CD4-positive, alpha-beta memory T cell (primary cell): ENCODE results near the gene DAGLB. TPM values are rescaled to one million over a fixed set of nuclear protein-coding genes. Genes with fewer than 3 reads are reported as not detected.
"Not testable (repeated sequence)": the region's sequence is repeated elsewhere in the genome, so short reads cannot be mapped to it uniquely, and the experiment has no call there.

Source experiments
- CTCF ChIA-PET: fragments of 350-600 bp; sonication (Branson Sonifier 250); formaldehyde crosslinking; loops from one replicate; lab custom pipeline; 2021; ENCODE audit warnings: inconsistent platforms; ENCODE audit not compliant: partially characterized antibody; lab: Charles Lee
- POLR2A ChIA-PET: fragments of 350-600 bp; sonication (Branson Sonifier 250); formaldehyde crosslinking; loops from one replicate; lab custom pipeline; 2021; ENCODE audit not compliant: partially characterized antibody; lab: Charles Lee
- DNase-seq, 5 donors: peaks; one replicate each; pipeline versions ENCODE4 v3.0.0 to v3.0.0-alpha.2; 2020 to 2022; ENCODE audit warnings: mixed read lengths in 1 of 5
- H3K27ac ChIP-seq: one replicate; pipeline ENCODE4 v1.7.0; 2013; ENCODE audit warnings: low read depth, low read length
- H3K27me3 ChIP-seq: 2 replicates; pipeline ENCODE4 v1.7.0; 2013; ENCODE audit warnings: mild to moderate bottlenecking, low read length, moderate library complexity; ENCODE audit not compliant: insufficient read depth
- H3K36me3 ChIP-seq: 2 replicates; pipeline ENCODE4 v1.7.0; 2013; ENCODE audit warnings: mild to moderate bottlenecking, low read length, moderate library complexity; ENCODE audit not compliant: insufficient read depth
- H3K4me1 ChIP-seq: 2 replicates; pipeline ENCODE4 v1.7.0; 2013; ENCODE audit warnings: mild to moderate bottlenecking, low read length, moderate library complexity; ENCODE audit not compliant: insufficient read depth
- H3K4me3 ChIP-seq, 2 donors: one replicate each; pipeline ENCODE4 v1.7.0; 2013; ENCODE audit warnings: low read length in 2 of 2, mild to moderate bottlenecking in 1 of 2
- H3K9me3 ChIP-seq, 2 donors: one replicate each; pipeline ENCODE4 v1.7.0; 2013; ENCODE audit warnings: low read length in 2 of 2, control low read depth in 1 of 2; ENCODE audit not compliant: control insufficient read depth in 1 of 2
- H3K27ac Mint-ChIP-seq, 7 donors: one replicate each; pipeline ENCODE4 v1.8.0; 2020 to 2021; ENCODE audit warnings: mixed read lengths in 7 of 7, mild to moderate bottlenecking in 6 of 7, inconsistent platforms in 3 of 7, moderate library complexity in 3 of 7
- H3K27me3 Mint-ChIP-seq, 2 donors: one replicate each; pipeline ENCODE4 v1.8.0; 2020 to 2021; ENCODE audit warnings: mixed read lengths in 2 of 2
- H3K36me3 Mint-ChIP-seq, 2 donors: one replicate each; pipeline ENCODE4 v1.8.0; 2020 to 2021; ENCODE audit warnings: mixed read lengths in 2 of 2, inconsistent platforms in 1 of 2, mild to moderate bottlenecking in 1 of 2
- H3K4me1 Mint-ChIP-seq, 4 donors: one replicate each; pipeline ENCODE4 v1.8.0; 2020 to 2021; ENCODE audit warnings: mixed read lengths in 4 of 4, mild to moderate bottlenecking in 1 of 4
- H3K4me3 Mint-ChIP-seq, 8 donors: one replicate each; pipeline ENCODE4 v1.8.0; 2020 to 2021; ENCODE audit warnings: mixed read lengths in 8 of 8, mild to moderate bottlenecking in 7 of 8, moderate library complexity in 6 of 8, inconsistent platforms in 3 of 8
- H3K9me3 Mint-ChIP-seq, 8 donors: one replicate each; pipeline ENCODE4 v1.8.0; 2020 to 2021; ENCODE audit warnings: mixed read lengths in 8 of 8, mild to moderate bottlenecking in 5 of 8, inconsistent platforms in 3 of 8, moderate library complexity in 1 of 8
- intact Hi-C: fragments of 100-400 bp; cut with micrococcal nuclease; formaldehyde crosslinking; loops from one replicate; pipeline ENCODE4 v1.15.1; 2023
- polyA plus RNA-seq, 2 donors: library from polyadenylated mRNA; unstranded; fragments of 300-500 nt; fragmentation: Illumina TruSeq; gene quantifications; one replicate each; pipeline ENCODE4 v1.2.3, GENCODE V29; 2021
- total RNA-seq, 2 experiments: library from RNA; stranded (reverse); gene quantifications; one replicate each; pipeline ENCODE4 v1.2.3, GENCODE V29; 2021

Gene DAGLB
- total and polyA plus RNA-seq, 4 experiments from 2014 or later, result 5.3 to 37.0 (median 24.5) TPM

DNA sequence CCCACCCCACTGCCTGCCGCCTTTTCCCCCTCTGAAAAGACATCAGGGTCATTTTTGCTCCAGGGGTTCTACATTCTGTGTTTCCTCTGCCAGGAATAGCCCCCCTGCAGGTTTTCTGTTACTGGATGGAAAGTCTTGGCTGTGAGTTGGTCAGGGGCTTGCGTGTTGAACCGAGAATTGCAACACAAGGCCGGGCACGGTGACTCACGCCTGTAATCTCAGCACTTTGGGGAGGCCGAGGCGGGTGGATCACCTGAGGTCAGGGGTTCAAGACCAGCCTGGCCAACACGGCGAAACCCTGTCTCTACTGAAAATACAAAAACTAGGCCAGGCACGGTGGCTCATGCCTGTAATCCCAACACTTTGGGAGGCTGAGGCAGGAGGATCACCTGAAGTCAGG is 2.1 kb upstream of the DAGLB start:
- intact Hi-C loops, H3K36me3 ChIP-seq, H3K4me3 Mint-ChIP-seq, CTCF ChIA-PET, H3K27ac ChIP-seq, H3K9me3 ChIP-seq, H3K27me3 ChIP-seq, DNase-seq, H3K27me3 Mint-ChIP-seq, H3K9me3 Mint-ChIP-seq, H3K4me3 ChIP-seq: not testable (repeated sequence)
- H3K4me1 Mint-ChIP-seq, result peaks cover 14 to 37% (median 24%) of the 10 kb centered on the region in 4 donors
- POLR2A ChIA-PET, result interaction anchor here (0.7 kb wide), 1 partner anchor 128 kb away, joined by 3 read pairs; no protein-coding TSS in a partner anchor
- peaks cover 15% of the 10 kb centered on the region for H3K4me1 ChIP-seq
- peak overlapping the region in 1 of 7 donors; percentile 13 for H3K27ac Mint-ChIP-seq
- peaks cover 5 to 19% of the 10 kb centered on the region in 2 donors for H3K36me3 Mint-ChIP-seq

DNA sequence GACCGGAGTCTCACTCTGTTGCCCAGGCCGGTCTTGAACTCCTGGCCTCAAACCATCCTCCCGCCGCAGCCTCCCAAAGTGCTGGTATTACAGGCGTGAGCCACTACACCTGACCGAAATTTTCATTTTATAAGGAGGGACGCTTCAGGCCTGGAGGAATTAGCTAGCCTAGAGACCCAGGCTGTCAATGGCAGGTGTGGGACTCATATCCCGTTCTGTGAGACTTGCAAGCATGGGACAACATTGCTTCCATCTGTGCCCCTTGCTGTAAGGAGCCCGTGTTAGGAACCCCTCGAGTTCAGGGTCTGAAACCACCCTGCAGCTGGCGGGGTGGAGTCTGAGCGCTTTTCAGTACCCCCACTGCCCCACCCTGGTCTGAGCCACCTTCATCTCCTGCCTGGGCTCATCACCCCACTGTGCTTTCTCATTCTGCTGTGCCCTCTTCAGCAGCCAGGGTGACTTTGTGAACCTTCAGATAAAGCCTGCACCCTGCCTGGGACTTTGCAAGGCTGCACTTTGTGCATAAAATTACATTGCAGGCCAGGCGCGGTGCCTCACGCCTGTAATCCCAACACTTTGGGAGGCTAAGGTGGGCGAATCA is 1.3 kb upstream of the DAGLB start:
- Histone ChIP-seq H3K27ac (no peak overlapping the region), H3K4me3 (no peak overlapping the region), H3K36me3 (peaks cover 10% of the 10 kb centered on the region), H3K27me3 (no peaks in the 10 kb centered on the region), H3K4me1 (peaks cover 15% of the 10 kb centered on the region), H3K9me3 (no peaks in the 10 kb centered on the region)
- intact Hi-C loops, result loop anchor here (1.0 kb wide), 1 partner anchor 14 kb away; no protein-coding TSS in a partner anchor
- ChIA-PET POLR2A (interaction anchor here (0.6 to 2.5 kb wide), 3 partner anchors 11 to 343 kb away, joined by 3 to 41 read pairs (median 4); no protein-coding TSS in a partner anchor), CTCF (interaction anchor here (0.6 to 1.5 kb wide), 2 partner anchors 12 to 622 kb away, joined by 3 to 10 read pairs; no protein-coding TSS in a partner anchor)
- peak overlapping the region; percentile 15 to 68 (median 54) for H3K4me3 Mint-ChIP-seq
- H3K4me1 Mint-ChIP-seq, result peaks cover 16 to 46% (median 27%) of the 10 kb centered on the region in 4 donors
- peaks cover 9 to 23% of the 10 kb centered on the region in 2 donors for H3K36me3 Mint-ChIP-seq
- H3K9me3 Mint-ChIP-seq, result no peaks in the 10 kb centered on the region
- peak overlapping the region in 5 of 7 donors; percentile 47 to 96 (median 68) for H3K27ac Mint-ChIP-seq
- H3K27me3 Mint-ChIP-seq, result peaks cover 0 to 3% of the 10 kb centered on the region in 2 donors
- no peak for DNase-seq

DNA sequence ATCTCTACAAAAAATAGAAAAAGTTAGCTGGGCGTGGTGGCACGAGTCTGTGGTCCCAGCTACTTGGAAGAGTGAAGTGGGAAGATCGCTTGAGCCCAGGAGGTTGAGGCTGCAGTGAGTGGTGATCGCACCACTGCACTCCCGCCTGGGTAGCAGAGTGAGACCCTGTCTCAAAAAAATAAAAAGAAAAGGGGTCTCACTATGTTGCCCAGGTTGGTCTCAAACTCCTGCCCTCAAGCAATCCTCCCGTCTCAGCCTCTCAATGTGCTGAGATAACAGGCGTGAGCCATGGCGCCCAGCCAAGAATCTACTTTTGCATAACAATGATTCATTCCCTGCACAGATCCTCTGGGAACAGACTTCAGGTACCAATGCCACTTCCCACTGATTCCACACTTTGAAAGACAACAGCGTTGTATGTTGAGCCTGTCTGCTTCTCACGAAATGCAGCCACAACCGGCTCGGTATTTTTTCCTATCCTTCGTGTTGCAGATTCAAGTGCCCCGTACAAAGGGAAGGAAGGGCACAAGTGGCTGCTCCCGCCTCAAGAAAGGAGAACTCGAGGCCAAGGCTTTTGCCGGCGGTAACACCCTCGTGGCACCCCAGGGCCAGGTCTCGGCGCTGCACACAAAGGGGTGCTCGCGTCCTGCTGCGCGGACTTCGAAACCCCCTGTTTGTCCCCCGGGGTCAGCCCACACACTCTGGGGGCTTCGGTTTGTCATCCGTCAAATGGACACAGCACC is 745 bp downstream of the DAGLB start:
- ChIA-PET POLR2A (interaction anchor here (0.6 to 2.5 kb wide), 11 partner anchors 9 to 624 kb away, joined by 3 to 41 read pairs (median 4); partner anchors contain the start of genes INTS15 and ZDHHC4), CTCF (interaction anchor here (0.7 to 1.5 kb wide), 4 partner anchors 7 to 30 kb away, joined by 3 to 11 read pairs (median 7); no protein-coding TSS in a partner anchor)
- H3K36me3 ChIP-seq, result peaks cover 13% of the 10 kb centered on the region
- H3K9me3 ChIP-seq, result no peaks in the 10 kb centered on the region
- H3K4me1 ChIP-seq, result peaks cover 18% of the 10 kb centered on the region
- Mint-ChIP-seq H3K27ac (peak overlapping the region; percentile 93 to 99 (median 96)), H3K36me3 (peaks cover 19 to 35% of the 10 kb centered on the region in 2 donors), H3K4me3 (peak overlapping the region; percentile 86 to 98 (median 94)), H3K9me3 (no peaks in the 10 kb centered on the region), H3K4me1 (peaks cover 25 to 58% (median 38%) of the 10 kb centered on the region in 4 donors), H3K27me3 (peaks cover 0 to 3% of the 10 kb centered on the region in 2 donors)
- no peaks in the 10 kb centered on the region for H3K27me3 ChIP-seq
- peak overlapping the region; percentile 86 for H3K27ac ChIP-seq
- peak overlapping the region; percentile 88 to 89 for H3K4me3 ChIP-seq
- intact Hi-C loops, result no loop called here
- peak; percentile 17 to 50 (median 28) for DNase-seq

DNA sequence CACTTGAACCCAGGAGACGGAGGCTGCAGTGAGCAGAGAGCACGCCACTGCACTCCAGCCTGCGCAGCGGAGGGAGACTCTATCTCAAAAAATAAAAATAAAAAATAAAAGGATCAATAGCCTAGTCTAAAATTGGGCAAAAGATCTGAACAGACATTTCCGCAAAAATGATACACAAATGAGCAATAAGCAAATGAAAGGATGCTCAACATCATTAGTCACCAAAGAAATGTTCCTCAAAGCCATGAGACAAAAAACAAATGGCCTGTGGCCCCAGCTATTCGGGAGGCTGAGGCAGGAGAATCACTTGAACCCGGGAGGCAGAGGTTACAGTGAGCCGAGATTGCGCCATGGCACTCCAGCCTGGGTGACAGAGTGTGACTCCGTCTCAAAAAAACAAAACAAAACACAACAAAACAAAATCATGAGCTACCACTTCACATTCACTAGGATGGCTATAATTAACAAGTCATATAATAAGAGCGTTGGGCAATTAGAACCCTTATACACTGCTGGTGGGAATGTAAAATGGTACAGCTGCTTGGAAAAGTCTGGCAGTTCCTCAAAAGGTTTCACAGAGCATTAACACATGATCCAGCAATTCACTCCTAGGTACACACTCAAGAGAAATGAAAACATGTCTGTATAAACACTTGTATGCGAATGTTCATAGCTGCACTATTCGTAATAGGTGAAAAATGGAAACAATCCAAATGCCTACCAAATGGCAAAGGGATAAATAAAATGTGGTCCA is 3.1 kb downstream of the DAGLB start:
- H3K4me1 ChIP-seq, result peaks cover 21% of the 10 kb centered on the region
- peaks cover 27 to 39% of the 10 kb centered on the region in 2 donors for H3K36me3 Mint-ChIP-seq
- H3K9me3 Mint-ChIP-seq, result no peaks in the 10 kb centered on the region

DNA sequence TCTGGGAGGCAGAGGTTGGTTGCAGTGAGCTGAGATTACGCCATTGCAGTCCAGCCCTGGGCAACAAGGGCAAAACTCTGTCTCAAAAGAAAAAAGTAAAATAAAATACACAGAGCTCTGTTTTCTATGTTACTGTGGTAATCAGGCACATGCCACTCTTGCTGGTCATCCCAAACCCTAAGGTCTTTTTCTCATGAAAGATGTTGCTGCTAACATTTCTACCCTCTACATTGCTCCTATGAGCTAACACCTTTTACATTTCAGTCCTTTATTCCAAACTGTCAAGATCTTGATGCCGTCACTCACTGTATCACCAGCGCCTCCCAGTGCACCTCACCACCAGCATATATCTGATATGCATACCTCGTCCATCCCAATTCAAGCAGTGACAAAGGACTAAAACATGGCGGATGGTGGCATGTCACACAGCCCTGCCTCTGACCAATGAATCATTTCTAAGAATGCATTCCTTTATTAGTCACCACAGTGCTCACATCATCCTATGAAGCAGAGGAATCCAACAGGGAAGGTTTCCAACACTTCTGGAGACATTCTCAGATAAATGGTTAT is 4.3 kb downstream of the DAGLB start:
- no peak overlapping the region for H3K4me3 ChIP-seq
- Mint-ChIP-seq H3K4me1 (peaks cover 34 to 68% (median 51%) of the 10 kb centered on the region in 4 donors), H3K9me3 (no peaks in the 10 kb centered on the region), H3K36me3 (peaks cover 30 to 41% of the 10 kb centered on the region in 2 donors), H3K27ac (peak overlapping the region in 3 of 7 donors; percentile 4 to 54 (median 13)), H3K4me3 (no peak overlapping the region), H3K27me3 (peaks cover 0 to 3% of the 10 kb centered on the region in 2 donors)
- no peaks in the 10 kb centered on the region for H3K27me3 ChIP-seq
- H3K9me3 ChIP-seq, result no peaks in the 10 kb centered on the region
- peaks cover 26% of the 10 kb centered on the region for H3K4me1 ChIP-seq
- peaks cover 17% of the 10 kb centered on the region for H3K36me3 ChIP-seq
- CTCF ChIA-PET, result no interaction called here
- H3K27ac ChIP-seq, result no peak overlapping the region
- DNase-seq, result no peak
- intact Hi-C loops, result no loop called here
- POLR2A ChIA-PET, result no interaction called here

More for the DNA sequence above, 3.1 kb downstream of the DAGLB start:
- no peak overlapping the region for H3K4me3 ChIP-seq
- peaks cover 17% of the 10 kb centered on the region for H3K36me3 ChIP-seq
- ChIA-PET POLR2A (no interaction called here), CTCF (interaction anchor here (1.1 kb wide), 1 partner anchor 7 kb away, joined by 4 read pairs; no protein-coding TSS in a partner anchor)
- Mint-ChIP-seq H3K27me3 (peaks cover 0 to 3% of the 10 kb centered on the region in 2 donors), H3K27ac (peak overlapping the region in 1 of 7 donors; percentile 78), H3K4me3 (peak overlapping the region in 3 of 8 donors; percentile 29 to 89 (median 57)), H3K4me1 (peaks cover 26 to 62% (median 43%) of the 10 kb centered on the region in 4 donors)
- no peaks in the 10 kb centered on the region for H3K27me3 ChIP-seq
- no peaks in the 10 kb centered on the region for H3K9me3 ChIP-seq
- DNase-seq, result no peak
- no peak overlapping the region for H3K27ac ChIP-seq
- intact Hi-C loops, result no loop called here

DNA sequence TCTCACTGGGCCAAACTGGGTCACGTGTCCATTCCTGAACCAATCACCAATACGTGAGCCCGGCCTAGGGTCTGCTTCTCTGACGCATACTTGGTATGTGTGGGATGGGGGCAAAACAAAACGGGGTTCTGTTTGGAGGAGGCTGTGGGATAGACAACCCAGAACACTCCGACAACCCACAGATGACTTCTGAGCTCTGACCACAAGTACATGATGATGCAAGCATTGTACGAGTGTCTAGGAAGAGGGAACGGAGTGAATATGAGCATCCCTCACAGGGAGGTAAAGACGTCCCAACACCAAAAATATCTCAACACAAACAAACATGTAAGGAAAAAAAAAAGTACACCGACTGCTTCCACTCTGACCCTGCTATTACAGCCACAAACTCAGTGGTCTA is 5.6 kb downstream of the DAGLB start:
- H3K4me1 ChIP-seq, result peaks cover 36% of the 10 kb centered on the region
- H3K4me3 ChIP-seq, result no peak overlapping the region
- no peaks in the 10 kb centered on the region for H3K9me3 Mint-ChIP-seq
- ChIA-PET POLR2A (no interaction called here), CTCF (no interaction called here)
- no peaks in the 10 kb centered on the region for H3K9me3 ChIP-seq
- H3K4me3 Mint-ChIP-seq, result peak overlapping the region in 2 of 8 donors; percentile 2 to 10
- H3K36me3 ChIP-seq, result peaks cover 17% of the 10 kb centered on the region
- DNase-seq, result no peak
- peaks cover 38 to 67% (median 54%) of the 10 kb centered on the region in 4 donors for H3K4me1 Mint-ChIP-seq
- H3K27ac Mint-ChIP-seq, result peak overlapping the region in 4 of 7 donors; percentile 20 to 60 (median 40)
- H3K27me3 Mint-ChIP-seq, result no peaks in the 10 kb centered on the region
- no peaks in the 10 kb centered on the region for H3K27me3 ChIP-seq
- H3K27ac ChIP-seq, result no peak overlapping the region
- H3K36me3 Mint-ChIP-seq, result peaks cover 30 to 31% of the 10 kb centered on the region in 2 donors
- intact Hi-C loops, result no loop called here
